HepG2 (cell line): ENCODE measurements around the gene ARAP1. TPM values are rescaled to one million over a fixed set of nuclear protein-coding genes. Genes with fewer than 3 reads are reported as not detected.
A peak's percentile ranks its signal among the peaks of the same experiment; 100 is the strongest.

Source experiments
- ARID4A ChIP-seq: sonication (generic); formaldehyde crosslinking; IDR thresholded peaks from 2 replicates; pipeline ENCODE4 v1.5.0; 2020; ENCODE audit warnings: mild to moderate bottlenecking, missing genetic modification reagents, borderline replicate concordance
- CEBPZ ChIP-seq: IDR thresholded peaks from 2 replicates; pipeline ENCODE4 v1.6.1; 2012; ENCODE audit warnings: low read length, improper control_type of control experiment
- DMAP1 ChIP-seq: IDR thresholded peaks from 2 replicates; pipeline ENCODE4 v1.6.1; 2016
- ESRRA ChIP-seq: sonication (generic); formaldehyde crosslinking; IDR thresholded peaks from 2 replicates; pipeline ENCODE4 v1.5.1; 2020; ENCODE audit warnings: mild to moderate bottlenecking, low read depth, missing genetic modification reagents
- HIVEP1 ChIP-seq: sonication (generic); formaldehyde crosslinking; IDR thresholded peaks from 2 replicates; pipeline ENCODE4 v1.4.0; 2020; ENCODE audit warnings: mild to moderate bottlenecking, missing genetic modification reagents
- HNF4A ChIP-seq: sonication (generic); formaldehyde crosslinking; IDR thresholded peaks from 2 replicates; pipeline ENCODE4 v1.4.0; 2020; ENCODE audit warnings: missing genetic modification reagents
- MEIS2 ChIP-seq: sonication (generic); formaldehyde crosslinking; IDR thresholded peaks from 2 replicates; pipeline ENCODE4 v1.9.0; 2021; ENCODE audit warnings: mild to moderate bottlenecking, missing genetic modification reagents
- MLXIP ChIP-seq: sonication (generic); formaldehyde crosslinking; IDR thresholded peaks from 2 replicates; pipeline ENCODE4 v1.9.0; 2021; ENCODE audit warnings: missing genetic modification reagents, borderline replicate concordance
- NRL ChIP-seq: sonication (generic); formaldehyde crosslinking; IDR thresholded peaks from 2 replicates; pipeline ENCODE4 v1.5.0; 2020; ENCODE audit warnings: missing genetic modification reagents, mild to moderate bottlenecking, moderate library complexity, borderline replicate concordance
- TFAP4 ChIP-seq: sonication (generic); IDR thresholded peaks from 2 replicates; pipeline ENCODE4 v1.6.1; 2016; ENCODE audit warnings: low read depth, borderline replicate concordance
- THAP11 ChIP-seq: IDR thresholded peaks from 2 replicates; pipeline ENCODE4 v1.6.1; 2016; ENCODE audit warnings: missing biosample characterization, missing genetic modification reagents
- ZNF609 ChIP-seq: sonication (generic); formaldehyde crosslinking; IDR thresholded peaks from 2 replicates; pipeline ENCODE4 v1.4.0; 2020; ENCODE audit warnings: mild to moderate bottlenecking, missing genetic modification reagents, borderline replicate concordance
- ZNF616 ChIP-seq: sonication (generic); formaldehyde crosslinking; IDR thresholded peaks from 2 replicates; pipeline ENCODE4 v1.5.0; 2020; ENCODE audit warnings: low read depth, mild to moderate bottlenecking, missing genetic modification reagents
- polyA plus RNA-seq, 8 experiments: library from polyadenylated mRNA; depleted of rRNA in 3 of 8; stranded (reverse) in 7 of 8; unstranded in 1 of 8; fragments of >200 nt; fragmentation: Illumina TruSeq in 4 of 8; extraction: Trizol in 4 of 8; gene quantifications; 2 replicates each; pipeline versions ENCODE4 v1.2.1 to v1.2.3, GENCODE V29; 2011 to 2016; ENCODE audit warnings: low read depth in 4 of 8, missing spikeins in 1 of 8, mixed read lengths in 1 of 8; ENCODE audit not compliant: insufficient read depth in 1 of 8
- total RNA-seq, 5 experiments: library from RNA; depleted of rRNA; stranded (reverse); fragments of >200 nt; fragmentation: Illumina TruSeq; extraction: Trizol; gene quantifications; 2 replicates each; pipeline ENCODE4 v1.2.3, GENCODE V29; 2016; ENCODE audit warnings: low read depth in 1 of 5

ARAP1 gene
- total and polyA plus RNA-seq, 2 of the 13 experiments (the other 11 are each of a cell fraction or from before 2014, with no cell fraction given) = 43.2 to 55.5 TPM

GRCh38 chr11:72750086-72750485 lies 2.1 kb downstream of the ARAP1 start (continued):
- TF ChIP-seq MLXIP (CRISPR knock-in tag) (no peak), MEIS2 (CRISPR knock-in tag) (no peak; the same call in 1 of the 2 replicates), HNF4A (CRISPR knock-in tag) (peak; percentile 49; the same call in 1 of the 2 replicates), NRL (no peak), ZNF609 (CRISPR knock-in tag) (no peak; the same call in 1 of the 2 replicates), ESRRA (no peak), HIVEP1 (CRISPR knock-in tag) (no peak), CEBPZ (no peak), ZNF616 (CRISPR knock-in tag) (no peak), ARID4A (CRISPR knock-in tag) (peak; percentile 30; the same call in 1 of the 2 replicates), TFAP4 (no peak), DMAP1 (CRISPR knock-in tag) (no peak), THAP11 (CRISPR knock-in tag) (0 out of 2 replicates have a peak, but pooled peaks have one; percentile 40)
